HG03135 (cell line): ENCODE measurements around the gene EVA1C.
"Not testable (repeated sequence)": the region's sequence is repeated elsewhere in the genome, so short reads cannot be mapped to it uniquely, and the experiment has no call there.

Experiments
- ATAC-seq: cut with Tn5 transposase; IDR thresholded peaks from one replicate; pipeline ENCODE4 v1.9.1; 2021; ENCODE audit warnings: mild to moderate bottlenecking, moderate library complexity; ENCODE audit not compliant: unreplicated experiment

The EVA1C gene

GRCh38 chr21:32494934-32495709, 82.6 kb downstream of the EVA1C start:
- ATAC-seq: no peak

- no peak for ATAC-seq
Measured at GRCh38 chr21:32496568-32496967, 84.1 kb downstream of the EVA1C start.

GRCh38 chr21:32499249-32500055, 86.9 kb downstream of the EVA1C start:
- ATAC-seq: no peak

GRCh38 chr21:32503641-32504040, 91.1 kb downstream of the EVA1C start:
- not testable (repeated sequence) for ATAC-seq

- not testable (repeated sequence) for ATAC-seq
Measured at GRCh38 chr21:32505767-32506166, 93.3 kb downstream of the EVA1C start.

- ATAC-seq: not testable (repeated sequence)
Measured at GRCh38 chr21:32506411-32506965, 94.0 kb downstream of the EVA1C start.

- no peak for ATAC-seq
Measured at GRCh38 chr21:32507342-32507919, 94.9 kb downstream of the EVA1C start.

GRCh38 chr21:32508036-32508435, 95.5 kb downstream of the EVA1C start:
- not testable (repeated sequence) for ATAC-seq

GRCh38 chr21:32508558-32508957, 96.1 kb downstream of the EVA1C start:
- no peak for ATAC-seq

GRCh38 chr21:32508975-32509374, 96.5 kb downstream of the EVA1C start:
- not testable (repeated sequence) for ATAC-seq

- ATAC-seq: no peak
Measured at GRCh38 chr21:32514275-32515055, 102.0 kb downstream of the EVA1C start.

- ATAC-seq: no peak
Measured at GRCh38 chr21:32515874-32516273, 103.4 kb downstream of the EVA1C start.

- ATAC-seq: no peak
Measured at GRCh38 chr21:32516756-32517649, 104.5 kb downstream of the EVA1C start.

GRCh38 chr21:32519945-32520874, 107.7 kb downstream of the EVA1C start:
- ATAC-seq: no peak

- ATAC-seq: no peak
Measured at GRCh38 chr21:32520875-32521735, 108.6 kb downstream of the EVA1C start.

GRCh38 chr21:32521736-32522355, 109.3 kb downstream of the EVA1C start:
- no peak for ATAC-seq

- no peak for ATAC-seq
Measured at GRCh38 chr21:32523463-32523862, 111.0 kb downstream of the EVA1C start.
